Left lobe of liver (tissue), 2 donors: ENCODE measurements around the gene KDM4C. TPM values are rescaled to one million over a fixed set of nuclear protein-coding genes. Genes with fewer than 3 reads are reported as not detected.

Experiments
- ATAC-seq: fragments of 200-7000 bp; cut with Tn5 transposase; one replicate; pipeline ENCODE4 v1.9.1; 2020; ENCODE audit warnings: mild to moderate bottlenecking, moderate library complexity
- DNase-seq: peaks from one replicate; pipeline ENCODE4 v3.0.0-alpha.2; 2020; ENCODE audit warnings: low spot score
- total RNA-seq: library from RNA; stranded (reverse); gene quantifications from one replicate; pipeline ENCODE4 v1.2.1, GENCODE V29; 2021
- donor health status: DM: no; HTN: no; CAD: no; lungs with moderate emphysema.
- donor health status: DM: no; HTN: yes; CAD: no.

The KDM4C gene
- total RNA-seq, 1 donor from 2014 or later = 15.8 TPM

GRCh38 chr9:7086389-7086788, 328.6 kb downstream of the KDM4C start:
- DNase-seq (no peak), ATAC-seq (no peak)

GRCh38 chr9:7088611-7089010, 330.8 kb downstream of the KDM4C start:
- no peak for ATAC-seq
- DNase-seq = no peak

GRCh38 chr9:7089406-7090193, 331.8 kb downstream of the KDM4C start:
- ATAC-seq = no peak

GRCh38 chr9:7093040-7093439, 335.3 kb downstream of the KDM4C start:
- ATAC-seq (no peak), DNase-seq (no peak)

More at GRCh38 chr9:7089406-7090193, 331.8 kb downstream of the KDM4C start:
- no peak for DNase-seq

- no peak for DNase-seq
- peak; percentile 58 for ATAC-seq
Measured at GRCh38 chr9:7094052-7094451, 336.3 kb downstream of the KDM4C start.

- ATAC-seq (no peak), DNase-seq (no peak)
Measured at GRCh38 chr9:7094576-7094975, 336.8 kb downstream of the KDM4C start.

- DNase-seq (no peak), ATAC-seq (no peak)
Measured at GRCh38 chr9:7095058-7095457, 337.3 kb downstream of the KDM4C start.

- no peak for ATAC-seq
- no peak for DNase-seq
Measured at GRCh38 chr9:7097040-7097715, 339.4 kb downstream of the KDM4C start.

- DNase-seq (no peak), ATAC-seq (no peak)
Measured at GRCh38 chr9:7097785-7098752, 340.3 kb downstream of the KDM4C start.

GRCh38 chr9:7103367-7103766, 345.6 kb downstream of the KDM4C start:
- no peak for ATAC-seq
- DNase-seq = no peak

GRCh38 chr9:7103771-7104170, 346.0 kb downstream of the KDM4C start:
- DNase-seq (no peak), ATAC-seq (no peak)

GRCh38 chr9:7104625-7105024, 346.9 kb downstream of the KDM4C start:
- ATAC-seq (no peak), DNase-seq (no peak)

- DNase-seq = no peak
- no peak for ATAC-seq
Measured at GRCh38 chr9:7105095-7105494, 347.3 kb downstream of the KDM4C start.

GRCh38 chr9:7108936-7109335, 351.2 kb downstream of the KDM4C start:
- ATAC-seq (no peak), DNase-seq (no peak)

- no peak for ATAC-seq
- no peak for DNase-seq
Measured at GRCh38 chr9:7111413-7111812, 353.6 kb downstream of the KDM4C start.

GRCh38 chr9:7115606-7116005, 357.8 kb downstream of the KDM4C start:
- ATAC-seq (no peak), DNase-seq (no peak)

- DNase-seq = no peak
Measured at GRCh38 chr9:7117676-7118561, 360.1 kb downstream of the KDM4C start.

GRCh38 chr9:7118633-7119032, 360.9 kb downstream of the KDM4C start:
- DNase-seq (no peak), ATAC-seq (no peak)

More at GRCh38 chr9:7117676-7118561, 360.1 kb downstream of the KDM4C start:
- ATAC-seq = no peak

GRCh38 chr9:7119612-7120011, 361.8 kb downstream of the KDM4C start:
- ATAC-seq = no peak

GRCh38 chr9:7121055-7121454, 363.3 kb downstream of the KDM4C start:
- ATAC-seq = no peak

More at GRCh38 chr9:7119612-7120011, 361.8 kb downstream of the KDM4C start:
- DNase-seq = no peak

More at GRCh38 chr9:7121055-7121454, 363.3 kb downstream of the KDM4C start:
- no peak for DNase-seq
